Neural cell (in vitro differentiated cells): ENCODE data around the gene CCR3.

Experiments
- MXI1 ChIP-seq: fragments of 450-650 bp; conservative IDR thresholded peaks from 2 replicates; pipeline ENCODE4 v1.6.1; 2014; ENCODE audit warnings: antibody characterized with exemption, mild to moderate bottlenecking; ENCODE audit not compliant: poor library complexity, severe bottlenecking
- REST ChIP-seq: IDR thresholded peaks from 2 replicates; pipeline ENCODE4 v1.6.1; 2012; ENCODE audit warnings: borderline replicate concordance

DNA sequence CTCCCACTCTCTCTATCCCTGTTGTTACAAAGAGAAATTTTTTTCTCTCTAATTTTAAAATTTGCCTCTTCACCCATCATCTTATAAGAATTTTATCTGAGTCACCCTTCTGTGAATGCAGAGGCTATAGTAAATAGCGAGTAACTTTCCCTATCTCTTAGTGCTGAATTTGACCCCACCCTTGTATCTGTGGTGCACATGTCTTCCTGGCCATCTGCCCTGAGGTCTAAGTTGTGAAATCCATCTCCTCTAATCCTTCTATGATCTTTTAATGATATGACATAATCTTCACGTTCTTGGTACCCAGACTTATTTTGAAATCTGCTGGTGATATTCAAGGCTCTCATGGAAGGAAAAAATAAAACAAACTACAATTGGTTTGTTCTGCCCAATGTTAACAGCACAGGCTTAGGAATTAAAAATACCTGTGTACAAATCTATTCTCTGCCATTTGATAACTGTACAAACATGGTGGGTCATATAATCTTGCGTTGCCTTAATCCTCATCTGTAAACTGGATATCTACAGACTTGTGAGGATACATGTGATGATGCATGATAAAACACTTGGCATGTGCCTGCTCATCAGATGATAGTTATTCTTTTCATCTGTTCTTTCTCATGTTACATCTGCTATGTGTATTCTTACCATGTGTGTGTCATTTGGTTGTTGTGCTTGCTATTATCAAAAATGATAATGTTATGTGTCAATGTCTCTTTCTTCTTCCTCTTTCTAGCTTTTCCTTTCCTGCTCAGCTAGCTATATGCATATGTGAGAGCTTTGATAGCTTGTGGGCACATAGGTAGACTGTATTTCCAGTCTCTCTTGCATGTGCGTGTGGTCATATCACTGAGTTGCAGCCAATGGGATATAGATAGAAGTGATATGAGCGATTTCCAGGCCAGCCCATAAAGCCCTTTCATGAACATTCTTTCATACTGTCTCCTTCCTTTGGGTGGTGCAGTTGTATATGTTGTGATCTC lies 13.7 kb upstream of the CCR3 start:
- no peak for TF ChIP-seq MXI1
- TF ChIP-seq REST = no peak
